ENCODE measurements around the gene OR56B4. TPM values are rescaled to one million over a fixed set of nuclear protein-coding genes. Genes with fewer than 3 reads are reported as not detected.

Gene OR56B4
- total RNA-seq, 1 donor from 2014 or later, result not detected

DNA sequence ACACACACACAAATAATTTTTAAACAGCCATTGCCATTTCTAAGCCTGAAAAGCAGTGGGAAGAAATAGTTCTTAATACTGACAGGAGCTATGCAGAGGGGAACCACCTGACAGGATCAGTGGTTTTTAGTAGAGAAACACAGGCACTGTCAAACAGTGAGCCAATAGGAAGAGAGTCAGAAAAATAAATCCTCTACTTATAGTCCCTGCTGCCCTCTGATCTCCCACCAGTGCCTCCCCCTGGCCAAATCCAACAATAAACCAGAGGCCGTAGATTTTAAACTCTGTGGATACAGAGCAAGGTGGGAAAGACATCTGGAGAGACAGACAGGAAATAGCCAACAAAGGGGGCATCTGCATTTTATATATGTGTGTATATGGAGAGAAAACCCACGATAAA is 7.9 kb upstream of the OR56B4 start:
- no peaks in the 10 kb centered on the region for H3K36me3 ChIP-seq
- DNase-seq, result no peak
- peaks cover 15% of the 10 kb centered on the region for H3K4me1 ChIP-seq
- no peaks in the 10 kb centered on the region for H3K27me3 ChIP-seq (ENCODE audit: low read depth)
- intact Hi-C loops (cut with micrococcal nuclease), result no loop called here
- H3K27ac ChIP-seq (replicated peaks), result no peak overlapping the region
- H3K4me3 ChIP-seq, result no peak overlapping the region
- TF ChIP-seq, protein P1, sequence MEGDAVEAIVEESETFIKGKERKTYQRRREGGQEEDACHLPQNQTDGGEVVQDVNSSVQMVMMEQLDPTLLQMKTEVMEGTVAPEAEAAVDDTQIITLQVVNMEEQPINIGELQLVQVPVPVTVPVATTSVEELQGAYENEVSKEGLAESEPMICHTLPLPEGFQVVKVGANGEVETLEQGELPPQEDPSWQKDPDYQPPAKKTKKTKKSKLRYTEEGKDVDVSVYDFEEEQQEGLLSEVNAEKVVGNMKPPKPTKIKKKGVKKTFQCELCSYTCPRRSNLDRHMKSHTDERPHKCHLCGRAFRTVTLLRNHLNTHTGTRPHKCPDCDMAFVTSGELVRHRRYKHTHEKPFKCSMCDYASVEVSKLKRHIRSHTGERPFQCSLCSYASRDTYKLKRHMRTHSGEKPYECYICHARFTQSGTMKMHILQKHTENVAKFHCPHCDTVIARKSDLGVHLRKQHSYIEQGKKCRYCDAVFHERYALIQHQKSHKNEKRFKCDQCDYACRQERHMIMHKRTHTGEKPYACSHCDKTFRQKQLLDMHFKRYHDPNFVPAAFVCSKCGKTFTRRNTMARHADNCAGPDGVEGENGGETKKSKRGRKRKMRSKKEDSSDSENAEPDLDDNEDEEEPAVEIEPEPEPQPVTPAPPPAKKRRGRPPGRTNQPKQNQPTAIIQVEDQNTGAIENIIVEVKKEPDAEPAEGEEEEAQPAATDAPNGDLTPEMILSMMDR (IDR thresholded peaks at IDR 0.05; ENCODE audit: borderline replicate concordance), result no peak
- H3K9me3 ChIP-seq (replicated peaks), result no peaks in the 10 kb centered on the region

DNA sequence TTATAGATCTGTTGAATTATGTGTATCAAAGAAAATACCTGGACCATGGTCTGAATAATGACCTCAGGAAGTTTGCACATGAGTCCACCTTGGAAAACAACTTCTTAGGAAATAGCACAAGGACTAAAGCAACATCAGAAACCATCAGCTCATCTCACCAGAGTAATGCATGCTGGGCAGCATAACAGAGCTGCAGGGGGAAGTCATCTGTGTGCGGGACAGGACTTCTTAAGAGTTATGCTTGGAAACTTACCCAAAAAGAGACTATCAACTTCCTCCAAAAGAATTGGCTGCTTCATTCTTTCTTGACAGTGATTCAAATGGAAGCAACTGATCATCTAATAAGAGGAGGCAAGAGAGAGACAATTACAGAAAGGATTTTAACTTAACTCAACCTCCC is 2.5 kb downstream of the OR56B4 start:
- H3K36me3 ChIP-seq, result no peaks in the 10 kb centered on the region
- TF ChIP-seq, protein P1 (IDR thresholded peaks at IDR 0.05; ENCODE audit: borderline replicate concordance), result no peak
- H3K4me3 ChIP-seq, result no peak overlapping the region
- no peak for DNase-seq
- no peak overlapping the region for H3K27ac ChIP-seq (replicated peaks)
- H3K9me3 ChIP-seq (replicated peaks), result peaks cover 10% of the 10 kb centered on the region
- intact Hi-C loops (cut with micrococcal nuclease), result no loop called here
- H3K27me3 ChIP-seq (ENCODE audit: low read depth), result no peaks in the 10 kb centered on the region
- H3K4me1 ChIP-seq, result peaks cover 5% of the 10 kb centered on the region

DNA sequence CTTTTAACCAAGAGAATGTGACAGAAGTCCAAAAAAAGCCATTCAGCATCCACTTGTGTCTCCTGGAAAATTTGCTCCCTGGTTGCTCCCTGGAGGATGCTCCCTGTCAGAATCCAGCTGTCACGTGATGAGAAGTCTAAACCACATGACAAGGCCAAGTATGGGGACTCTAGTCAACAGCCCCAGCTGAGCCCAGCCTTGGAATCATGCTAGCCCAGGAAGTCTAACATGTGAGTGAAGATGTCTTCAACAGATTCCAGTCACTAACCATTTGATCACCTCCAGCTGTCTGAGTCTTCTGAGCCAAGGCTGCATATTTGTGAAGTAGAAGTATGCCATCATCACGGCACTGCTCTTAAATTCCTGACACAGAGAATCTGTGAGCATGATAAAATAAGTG is 4.2 kb downstream of the OR56B4 start:
- intact Hi-C loops (cut with micrococcal nuclease), result no loop called here
- H3K27ac ChIP-seq (replicated peaks), result no peak overlapping the region

DNA sequence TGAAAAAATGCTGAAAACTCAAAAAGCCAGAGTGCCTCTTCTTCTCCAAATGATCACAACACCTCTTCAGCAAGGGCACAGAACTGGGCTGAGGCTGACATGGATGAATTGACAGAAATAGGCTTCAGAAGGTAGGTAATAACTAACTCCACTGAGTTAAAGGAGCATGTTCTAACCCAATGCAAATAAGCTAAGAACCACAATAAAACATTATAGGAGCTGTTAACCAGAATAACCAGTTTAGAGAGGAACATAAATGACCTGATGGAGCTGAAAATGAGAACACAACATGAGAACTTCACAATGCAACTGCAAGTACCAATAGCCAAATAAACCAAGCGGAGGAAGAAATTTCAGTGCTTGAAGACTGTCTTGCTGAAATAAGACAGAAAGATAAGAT is 9.2 kb downstream of the OR56B4 start:
- Histone ChIP-seq H3K4me1 (peaks cover under 1% of the 10 kb centered on the region), H3K9me3 (replicated peaks) (peaks cover 38% of the 10 kb centered on the region), H3K4me3 (no peak overlapping the region), H3K27ac (replicated peaks) (no peak overlapping the region), H3K36me3 (no peaks in the 10 kb centered on the region), H3K27me3 (ENCODE audit: low read depth) (no peaks in the 10 kb centered on the region)
- no peak for DNase-seq
- intact Hi-C loops (cut with micrococcal nuclease), result no loop called here
- TF ChIP-seq, protein P1 (IDR thresholded peaks at IDR 0.05; ENCODE audit: borderline replicate concordance), result no peak

More for the DNA sequence above, 4.2 kb downstream of the OR56B4 start:
- Histone ChIP-seq H3K36me3 (no peaks in the 10 kb centered on the region), H3K9me3 (replicated peaks) (peaks cover 18% of the 10 kb centered on the region), H3K4me1 (peaks cover 5% of the 10 kb centered on the region), H3K4me3 (no peak overlapping the region), H3K27me3 (ENCODE audit: low read depth) (no peaks in the 10 kb centered on the region)
- TF ChIP-seq, protein P1 (IDR thresholded peaks at IDR 0.05; ENCODE audit: borderline replicate concordance), result no peak
- DNase-seq, result no peak

DNA sequence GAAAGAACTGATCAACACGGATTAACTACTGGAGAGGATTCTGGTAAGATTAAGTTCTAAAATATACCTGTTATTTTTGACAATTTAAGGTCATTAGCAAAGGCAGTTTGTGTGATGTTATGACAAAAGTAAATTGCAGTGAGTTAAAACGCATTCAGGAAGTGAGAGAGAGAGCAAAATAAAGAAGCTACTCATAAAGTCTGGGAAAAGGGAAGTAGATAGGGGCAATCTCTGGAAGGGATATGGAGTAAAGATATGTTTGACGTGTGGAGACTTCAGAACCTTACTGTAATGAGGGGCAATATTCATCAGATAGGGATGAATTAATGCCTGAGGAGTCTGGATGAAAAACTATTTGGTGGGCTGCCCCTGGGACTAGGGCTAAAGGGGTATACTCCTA is 16.8 kb downstream of the OR56B4 start:
- Histone ChIP-seq H3K27me3 (ENCODE audit: low read depth) (no peaks in the 10 kb centered on the region), H3K9me3 (replicated peaks) (peaks cover 3% of the 10 kb centered on the region), H3K36me3 (no peaks in the 10 kb centered on the region), H3K27ac (replicated peaks) (no peak overlapping the region), H3K4me3 (no peak overlapping the region), H3K4me1 (no peaks in the 10 kb centered on the region)
- TF ChIP-seq, protein P1 (IDR thresholded peaks at IDR 0.05; ENCODE audit: borderline replicate concordance), result no peak
- intact Hi-C loops (cut with micrococcal nuclease), result no loop called here
- no peak for DNase-seq

DNA sequence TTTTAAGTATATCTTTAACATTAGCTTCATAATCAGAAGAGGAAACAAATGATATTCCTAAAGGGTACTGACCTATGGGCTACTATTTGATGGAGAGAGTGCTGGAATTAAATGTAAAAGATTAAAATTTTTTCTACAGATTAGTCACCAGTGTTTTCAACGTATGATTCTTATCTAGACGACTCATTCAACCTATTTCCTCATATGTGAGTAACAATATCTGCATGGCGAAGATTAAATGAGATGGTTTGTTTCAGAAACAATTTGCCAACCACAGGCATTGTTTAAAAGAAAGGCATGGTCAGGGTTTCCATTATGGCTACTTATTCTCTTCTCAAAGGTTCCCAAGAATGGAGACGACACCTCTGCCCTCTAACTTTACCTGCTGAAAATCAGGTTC is 20.4 kb downstream of the OR56B4 start:
- H3K4me3 ChIP-seq, result no peak overlapping the region
- H3K36me3 ChIP-seq, result no peaks in the 10 kb centered on the region
- intact Hi-C loops (cut with micrococcal nuclease), result no loop called here
- TF ChIP-seq, protein P1 (IDR thresholded peaks at IDR 0.05; ENCODE audit: borderline replicate concordance), result no peak
- no peak overlapping the region for H3K27ac ChIP-seq (replicated peaks)
- no peaks in the 10 kb centered on the region for H3K9me3 ChIP-seq (replicated peaks)
- no peaks in the 10 kb centered on the region for H3K4me1 ChIP-seq
- DNase-seq, result no peak
- no peaks in the 10 kb centered on the region for H3K27me3 ChIP-seq (ENCODE audit: low read depth)
